Glutamatergic neuron (in vitro differentiated cells): ENCODE results near the gene ABCF2. TPM values are rescaled to one million over a fixed set of nuclear protein-coding genes. Genes with fewer than 3 reads are reported as not detected.

ENCODE experiments used
- DNase-seq: peaks from one replicate; pipeline ENCODE4 v3.0.0; 2022
- H3K27ac Mint-ChIP-seq: one replicate; pipeline ENCODE4 v1.8.0; 2020; ENCODE audit warnings: mild to moderate bottlenecking, mixed read lengths, inconsistent platforms; ENCODE audit not compliant: unreplicated experiment
- H3K27me3 Mint-ChIP-seq: one replicate; pipeline ENCODE4 v1.8.0; 2020; ENCODE audit warnings: mild to moderate bottlenecking, moderate library complexity, mixed read lengths, inconsistent platforms; ENCODE audit not compliant: unreplicated experiment
- H3K36me3 Mint-ChIP-seq: one replicate; pipeline ENCODE4 v1.8.0; 2020; ENCODE audit warnings: mild to moderate bottlenecking, mixed read lengths, inconsistent platforms; ENCODE audit not compliant: unreplicated experiment
- H3K4me1 Mint-ChIP-seq: one replicate; pipeline ENCODE4 v1.8.0; 2020; ENCODE audit warnings: mild to moderate bottlenecking, low read depth, mixed read lengths, inconsistent platforms; ENCODE audit not compliant: unreplicated experiment
- H3K4me3 Mint-ChIP-seq: one replicate; pipeline ENCODE4 v1.8.0; 2020; ENCODE audit warnings: mild to moderate bottlenecking, mixed read lengths, inconsistent platforms; ENCODE audit not compliant: unreplicated experiment
- H3K9me3 Mint-ChIP-seq: one replicate; pipeline ENCODE4 v1.8.0; 2020; ENCODE audit warnings: mild to moderate bottlenecking, moderate library complexity, mixed read lengths, inconsistent platforms; ENCODE audit not compliant: unreplicated experiment
- CTCF ChIP-seq: fragments of 200-600 bp; sonication (generic); IDR thresholded peaks from one replicate; pipeline ENCODE4 v1.5.0; 2021; ENCODE audit not compliant: partially characterized antibody, unreplicated experiment
- total RNA-seq: library from RNA; stranded (reverse); fragmentation: NEBNext Ultra II Directional; extraction: Animal tissue kit (Norgen Biotek cat#: 25700); gene quantifications from one replicate; pipeline ENCODE4 v1.2.1, GENCODE V29; 2021; ENCODE audit not compliant: unreplicated experiment

The ABCF2 gene
- total RNA-seq, 1 donor from 2014 or later: 39.1 TPM

- peaks cover 10% of the 10 kb centered on the region for H3K9me3 Mint-ChIP-seq
These were observed 31.0 kb upstream of the ABCF2 start for GRCh38 chr7:151257990-151258389.

GRCh38 chr7:151256410-151257045 lies 29.5 kb upstream of the ABCF2 start:
- Mint-ChIP-seq H3K27me3 (peaks cover 37% of the 10 kb centered on the region), H3K27ac (no peak overlapping the region), H3K4me1 (peaks cover 8% of the 10 kb centered on the region), H3K4me3 (no peak overlapping the region), H3K36me3 (peaks cover 6% of the 10 kb centered on the region), H3K9me3 (peaks cover 13% of the 10 kb centered on the region)
- no peak for TF ChIP-seq CTCF
- no peak for DNase-seq

More at GRCh38 chr7:151257990-151258389, 31.0 kb upstream of the ABCF2 start:
- peaks cover 34% of the 10 kb centered on the region for H3K27me3 Mint-ChIP-seq
- peaks cover 3% of the 10 kb centered on the region for H3K4me1 Mint-ChIP-seq
- DNase-seq: no peak
- no peak overlapping the region for H3K27ac Mint-ChIP-seq
- TF ChIP-seq CTCF: no peak
- no peak overlapping the region for H3K4me3 Mint-ChIP-seq
- peaks cover 6% of the 10 kb centered on the region for H3K36me3 Mint-ChIP-seq

- Mint-ChIP-seq H3K4me3 (no peak overlapping the region), H3K9me3 (peaks cover 17% of the 10 kb centered on the region), H3K27me3 (peaks cover 45% of the 10 kb centered on the region), H3K27ac (no peak overlapping the region), H3K36me3 (peaks cover 6% of the 10 kb centered on the region), H3K4me1 (peaks cover 10% of the 10 kb centered on the region)
- TF ChIP-seq CTCF: no peak
- DNase-seq: no peak
These were observed 28.4 kb upstream of the ABCF2 start for GRCh38 chr7:151255390-151255789.

- no peak for DNase-seq
- no peak overlapping the region for H3K4me3 Mint-ChIP-seq
- H3K36me3 Mint-ChIP-seq: peaks cover 6% of the 10 kb centered on the region
- H3K9me3 Mint-ChIP-seq: peaks cover 19% of the 10 kb centered on the region
- peaks cover 45% of the 10 kb centered on the region for H3K27me3 Mint-ChIP-seq
- H3K4me1 Mint-ChIP-seq: peaks cover 10% of the 10 kb centered on the region
- no peak overlapping the region for H3K27ac Mint-ChIP-seq
- TF ChIP-seq CTCF: no peak
These were observed 27.8 kb upstream of the ABCF2 start for GRCh38 chr7:151254851-151255250.

GRCh38 chr7:151254316-151254715 lies 27.3 kb upstream of the ABCF2 start:
- Mint-ChIP-seq H3K27ac (no peak overlapping the region), H3K4me3 (no peak overlapping the region), H3K27me3 (peaks cover 45% of the 10 kb centered on the region), H3K9me3 (peaks cover 19% of the 10 kb centered on the region), H3K36me3 (peaks cover 6% of the 10 kb centered on the region), H3K4me1 (peaks cover 11% of the 10 kb centered on the region)
- no peak for DNase-seq
- no peak for TF ChIP-seq CTCF
